ENCODE data around the gene PNPLA2. TPM values are rescaled to one million over a fixed set of nuclear protein-coding genes. Genes with fewer than 3 reads are reported as not detected.

PNPLA2 gene
- total RNA-seq, 1 experiment from 2014 or later = 93.6 TPM

- Mint-ChIP-seq H3K27ac (ENCODE audit: unreplicated experiment) (no peak overlapping the region), H3K36me3 (ENCODE audit: insufficient read depth, unreplicated experiment) (peaks cover 49% of the 10 kb centered on the region), H3K4me1 (ENCODE audit: low read depth, unreplicated experiment) (no peaks in the 10 kb centered on the region), H3K27me3 (ENCODE audit: insufficient read depth, unreplicated experiment) (no peaks in the 10 kb centered on the region), H3K9me3 (ENCODE audit: unreplicated experiment) (no peaks in the 10 kb centered on the region), H3K4me3 (ENCODE audit: unreplicated experiment) (peak overlapping the region; percentile 77)
- no peaks in the 10 kb centered on the region for H3K36me3 ChIP-seq (ENCODE audit: control insufficient read depth, insufficient read depth, low read length)
- POLR2A ChIA-PET = interaction anchor here (0.5 kb wide), 1 partner anchor 21 kb away, joined by 3 read pairs; no protein-coding TSS in a partner anchor
- intact Hi-C loops (cut with micrococcal nuclease; ENCODE audit: unreplicated experiment) = no loop called here
- no peak for TF ChIP-seq CTCF (IDR thresholded peaks at IDR 0.05; ENCODE audit: insufficient read depth in 1 of 2, low read depth in 1 of 2, low read length in 1 of 2, severe bottlenecking in 1 of 2, unreplicated experiment in 1 of 2)
- no peaks in the 10 kb centered on the region for H3K9me3 ChIP-seq
- H3K27me3 ChIP-seq (replicated peaks; ENCODE audit: control insufficient read depth, insufficient read depth, low read length) = no peaks in the 10 kb centered on the region
- TSS peak; percentile 30 for BruUV-seq (replicated peaks)
- peak in 1 of 2 experiments; percentile 61 for DNase-seq
- H3K4me1 ChIP-seq = peaks cover 30% of the 10 kb centered on the region
- H3K4me3 ChIP-seq (ENCODE audit: low read depth, low read length) = peak overlapping the region; percentile 56
- CTCF ChIA-PET = interaction anchor here (0.6 kb wide), 2 partner anchors 72 to 156 kb away, joined by 3 to 4 read pairs; no protein-coding TSS in a partner anchor
Observed at GRCh38 chr11:849951-850774, 31.4 kb downstream of the PNPLA2 start.

DNA sequence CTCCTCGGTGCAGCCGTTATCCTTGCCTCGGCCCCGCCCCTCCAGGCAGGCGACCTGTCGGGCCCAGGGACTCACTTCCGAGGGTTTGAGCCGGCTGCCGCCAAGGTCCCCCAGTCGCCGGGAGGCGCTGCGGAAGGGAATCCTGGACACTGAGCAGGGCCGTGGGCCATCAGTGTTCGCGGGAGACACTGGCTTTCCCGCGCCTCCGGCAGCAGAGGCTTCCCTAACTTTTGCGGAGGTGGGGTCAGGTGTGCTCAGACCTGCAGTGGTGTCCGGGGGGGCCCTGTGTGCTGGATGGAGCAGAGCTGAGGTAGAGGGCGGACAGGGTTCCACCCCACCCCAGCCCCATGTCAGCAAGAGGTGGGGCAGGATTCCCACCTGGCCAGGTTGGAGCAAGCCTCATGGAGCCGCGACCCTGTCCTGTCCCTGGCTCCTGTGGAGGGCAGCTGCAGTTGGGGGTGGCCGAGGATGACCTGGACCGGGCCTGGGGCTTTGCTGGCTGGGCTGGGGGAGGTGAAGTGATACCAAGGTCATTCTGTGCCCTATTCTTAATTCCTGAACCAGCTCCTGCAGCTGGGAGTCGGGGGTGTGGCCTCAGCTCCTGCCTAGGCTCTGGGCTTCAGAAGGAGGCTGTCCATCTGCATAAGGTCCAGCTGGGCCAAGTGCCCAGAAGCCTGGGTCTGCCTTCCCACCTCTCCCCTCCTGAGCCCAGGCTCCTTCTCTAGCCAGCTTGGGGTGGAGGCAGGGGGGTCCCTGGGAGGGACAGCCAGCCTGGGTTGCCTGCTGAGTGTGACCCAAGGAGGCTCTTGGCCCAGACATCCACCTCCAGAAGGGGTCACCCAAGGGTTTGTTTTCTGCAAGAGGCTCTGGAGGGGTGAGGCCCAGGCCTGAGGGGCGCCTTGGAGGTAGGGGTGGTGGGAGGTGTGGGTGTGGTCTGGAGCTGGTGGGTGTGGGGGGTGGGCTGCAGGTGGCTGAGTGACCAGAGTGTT, 32.4 kb downstream of the PNPLA2 start:
- no TSS peak for BruUV-seq (replicated peaks)
- TF ChIP-seq CTCF (IDR thresholded peaks at IDR 0.05; ENCODE audit: insufficient read depth in 1 of 2, low read depth in 1 of 2, low read length in 1 of 2, severe bottlenecking in 1 of 2, unreplicated experiment in 1 of 2) = peak; percentile 18 to 20
- no peaks in the 10 kb centered on the region for H3K4me1 Mint-ChIP-seq (ENCODE audit: low read depth, unreplicated experiment)
- Histone ChIP-seq H3K4me1 (peaks cover 28% of the 10 kb centered on the region), H3K36me3 (ENCODE audit: control insufficient read depth, insufficient read depth, low read length) (no peaks in the 10 kb centered on the region), H3K27me3 (replicated peaks; ENCODE audit: control insufficient read depth, insufficient read depth, low read length) (no peaks in the 10 kb centered on the region), H3K4me3 (ENCODE audit: low read depth, low read length) (peak overlapping the region; percentile 56), H3K9me3 (no peaks in the 10 kb centered on the region)
- peak overlapping the region; percentile 77 for H3K4me3 Mint-ChIP-seq (ENCODE audit: unreplicated experiment)
- ChIA-PET POLR2A (interaction anchor here (0.6 kb wide), 1 partner anchor 180 kb away, joined by 3 read pairs; no protein-coding TSS in a partner anchor), CTCF (interaction anchor here (0.7 to 0.8 kb wide), 2 partner anchors 47 to 201 kb away, joined by 3 read pairs; no protein-coding TSS in a partner anchor)
- intact Hi-C loops (cut with micrococcal nuclease; ENCODE audit: unreplicated experiment) = no loop called here
- no peaks in the 10 kb centered on the region for H3K9me3 Mint-ChIP-seq (ENCODE audit: unreplicated experiment)
- no peaks in the 10 kb centered on the region for H3K27me3 Mint-ChIP-seq (ENCODE audit: insufficient read depth, unreplicated experiment)
- H3K27ac Mint-ChIP-seq (ENCODE audit: unreplicated experiment) = no peak overlapping the region
- DNase-seq = peak in 1 of 2 experiments; percentile 56
- H3K36me3 Mint-ChIP-seq (ENCODE audit: insufficient read depth, unreplicated experiment) = peaks cover 53% of the 10 kb centered on the region

GRCh38 chr11:852762-853161, 34.0 kb downstream of the PNPLA2 start:
- Histone ChIP-seq H3K9me3 (no peaks in the 10 kb centered on the region), H3K4me3 (ENCODE audit: low read depth, low read length) (no peak overlapping the region), H3K4me1 (peaks cover 28% of the 10 kb centered on the region), H3K36me3 (ENCODE audit: control insufficient read depth, insufficient read depth, low read length) (no peaks in the 10 kb centered on the region), H3K27me3 (replicated peaks; ENCODE audit: control insufficient read depth, insufficient read depth, low read length) (no peaks in the 10 kb centered on the region)
- CTCF ChIA-PET = interaction anchor here (0.7 kb wide), 1 partner anchor 247 kb away, joined by 4 read pairs; no protein-coding TSS in a partner anchor
- DNase-seq = no peak
- peaks cover 64% of the 10 kb centered on the region for H3K36me3 Mint-ChIP-seq (ENCODE audit: insufficient read depth, unreplicated experiment)
- BruUV-seq (replicated peaks) = no TSS peak
- no peaks in the 10 kb centered on the region for H3K27me3 Mint-ChIP-seq (ENCODE audit: insufficient read depth, unreplicated experiment)
- H3K9me3 Mint-ChIP-seq (ENCODE audit: unreplicated experiment) = no peaks in the 10 kb centered on the region
- POLR2A ChIA-PET = no interaction called here
- TF ChIP-seq CTCF (IDR thresholded peaks at IDR 0.05; ENCODE audit: insufficient read depth in 1 of 2, low read depth in 1 of 2, low read length in 1 of 2, severe bottlenecking in 1 of 2, unreplicated experiment in 1 of 2) = no peak
- H3K27ac Mint-ChIP-seq (ENCODE audit: unreplicated experiment) = no peak overlapping the region
- H3K4me1 Mint-ChIP-seq (ENCODE audit: low read depth, unreplicated experiment) = no peaks in the 10 kb centered on the region
- H3K4me3 Mint-ChIP-seq (ENCODE audit: unreplicated experiment) = peak overlapping the region; percentile 5
- intact Hi-C loops (cut with micrococcal nuclease; ENCODE audit: unreplicated experiment) = no loop called here
